WTC11 (cell line): ENCODE data around the gene CUTA.

Source experiments
- CREB1 ChIP-seq: sonication (generic); formaldehyde crosslinking; IDR thresholded peaks from 2 replicates; pipeline ENCODE4 v1.8.0; 2023; ENCODE audit warnings: mild to moderate bottlenecking, missing genetic modification reagents
- FOXK1 ChIP-seq: sonication (generic); formaldehyde crosslinking; IDR thresholded peaks from 2 replicates; pipeline ENCODE4 v1.8.0; 2022; ENCODE audit warnings: mild to moderate bottlenecking, moderate library complexity, missing genetic modification reagents
- KAT7 ChIP-seq: sonication (generic); formaldehyde crosslinking; IDR thresholded peaks from 2 replicates; pipeline ENCODE4 v1.8.1; 2023; ENCODE audit warnings: missing genetic modification reagents, mild to moderate bottlenecking, borderline replicate concordance
- NR3C1 ChIP-seq: sonication (generic); formaldehyde crosslinking; conservative IDR thresholded peaks from 2 replicates; pipeline ENCODE4 v1.8.1; 2023; ENCODE audit warnings: low read depth, mild to moderate bottlenecking, missing genetic modification reagents
- RORB ChIP-seq: fragments of 250-450 bp; sonication (Bioruptor Pico); IDR thresholded peaks from 2 replicates; pipeline ENCODE4 v1.9.0; 2021; ENCODE audit warnings: mild to moderate bottlenecking
- TF ChIP-seq, protein P1 (sequence below): fragments of 200-600 bp; IDR thresholded peaks from 2 replicates; pipeline ENCODE4 v1.8.0; 2022; ENCODE audit warnings: antibody characterized with exemption
- TF ChIP-seq, protein P2 (sequence below): sonication (generic); formaldehyde crosslinking; IDR thresholded peaks from 2 replicates; pipeline ENCODE4 v1.8.1; 2023; ENCODE audit warnings: mild to moderate bottlenecking, missing genetic modification reagents, moderate library complexity
- TF ChIP-seq, protein P3 (sequence below): sonication (generic); formaldehyde crosslinking; IDR thresholded peaks from 2 replicates; pipeline ENCODE4 v1.8.1; 2023; ENCODE audit warnings: mild to moderate bottlenecking, missing genetic modification reagents, borderline replicate concordance
- TF ChIP-seq, protein P4 (sequence below): sonication (generic); formaldehyde crosslinking; IDR thresholded peaks from 2 replicates; pipeline ENCODE4 v1.8.0; 2022; ENCODE audit warnings: mild to moderate bottlenecking, missing genetic modification reagents

DNA sequence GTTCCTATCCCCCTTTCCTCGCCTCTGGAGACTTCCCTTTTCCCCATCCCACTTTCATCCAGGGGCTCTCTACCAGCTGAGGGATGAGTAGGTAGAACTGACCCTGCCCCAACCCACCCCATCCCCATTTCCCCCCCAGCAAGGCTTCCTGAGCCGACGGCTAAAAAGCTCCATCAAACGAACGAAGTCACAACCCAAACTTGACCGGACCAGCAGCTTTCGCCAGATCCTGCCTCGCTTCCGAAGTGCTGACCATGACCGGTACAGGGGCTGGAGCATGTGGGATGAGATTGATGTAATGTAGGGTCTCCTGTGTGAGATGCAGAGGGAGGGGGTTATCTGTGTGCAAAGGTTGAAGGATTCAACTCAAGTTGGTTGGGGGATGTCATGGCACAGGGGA lies 14.6 kb upstream of the CUTA start:
- TF ChIP-seq, protein P1, sequence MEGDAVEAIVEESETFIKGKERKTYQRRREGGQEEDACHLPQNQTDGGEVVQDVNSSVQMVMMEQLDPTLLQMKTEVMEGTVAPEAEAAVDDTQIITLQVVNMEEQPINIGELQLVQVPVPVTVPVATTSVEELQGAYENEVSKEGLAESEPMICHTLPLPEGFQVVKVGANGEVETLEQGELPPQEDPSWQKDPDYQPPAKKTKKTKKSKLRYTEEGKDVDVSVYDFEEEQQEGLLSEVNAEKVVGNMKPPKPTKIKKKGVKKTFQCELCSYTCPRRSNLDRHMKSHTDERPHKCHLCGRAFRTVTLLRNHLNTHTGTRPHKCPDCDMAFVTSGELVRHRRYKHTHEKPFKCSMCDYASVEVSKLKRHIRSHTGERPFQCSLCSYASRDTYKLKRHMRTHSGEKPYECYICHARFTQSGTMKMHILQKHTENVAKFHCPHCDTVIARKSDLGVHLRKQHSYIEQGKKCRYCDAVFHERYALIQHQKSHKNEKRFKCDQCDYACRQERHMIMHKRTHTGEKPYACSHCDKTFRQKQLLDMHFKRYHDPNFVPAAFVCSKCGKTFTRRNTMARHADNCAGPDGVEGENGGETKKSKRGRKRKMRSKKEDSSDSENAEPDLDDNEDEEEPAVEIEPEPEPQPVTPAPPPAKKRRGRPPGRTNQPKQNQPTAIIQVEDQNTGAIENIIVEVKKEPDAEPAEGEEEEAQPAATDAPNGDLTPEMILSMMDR, result no peak
- TF ChIP-seq, protein P2, sequence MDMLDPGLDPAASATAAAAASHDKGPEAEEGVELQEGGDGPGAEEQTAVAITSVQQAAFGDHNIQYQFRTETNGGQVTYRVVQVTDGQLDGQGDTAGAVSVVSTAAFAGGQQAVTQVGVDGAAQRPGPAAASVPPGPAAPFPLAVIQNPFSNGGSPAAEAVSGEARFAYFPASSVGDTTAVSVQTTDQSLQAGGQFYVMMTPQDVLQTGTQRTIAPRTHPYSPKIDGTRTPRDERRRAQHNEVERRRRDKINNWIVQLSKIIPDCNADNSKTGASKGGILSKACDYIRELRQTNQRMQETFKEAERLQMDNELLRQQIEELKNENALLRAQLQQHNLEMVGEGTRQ (CRISPR knock-in tag), result no peak
- no peak for TF ChIP-seq RORB (CRISPR knock-in tag)
- no peak for TF ChIP-seq NR3C1 (CRISPR knock-in tag)
- TF ChIP-seq, protein P3, sequence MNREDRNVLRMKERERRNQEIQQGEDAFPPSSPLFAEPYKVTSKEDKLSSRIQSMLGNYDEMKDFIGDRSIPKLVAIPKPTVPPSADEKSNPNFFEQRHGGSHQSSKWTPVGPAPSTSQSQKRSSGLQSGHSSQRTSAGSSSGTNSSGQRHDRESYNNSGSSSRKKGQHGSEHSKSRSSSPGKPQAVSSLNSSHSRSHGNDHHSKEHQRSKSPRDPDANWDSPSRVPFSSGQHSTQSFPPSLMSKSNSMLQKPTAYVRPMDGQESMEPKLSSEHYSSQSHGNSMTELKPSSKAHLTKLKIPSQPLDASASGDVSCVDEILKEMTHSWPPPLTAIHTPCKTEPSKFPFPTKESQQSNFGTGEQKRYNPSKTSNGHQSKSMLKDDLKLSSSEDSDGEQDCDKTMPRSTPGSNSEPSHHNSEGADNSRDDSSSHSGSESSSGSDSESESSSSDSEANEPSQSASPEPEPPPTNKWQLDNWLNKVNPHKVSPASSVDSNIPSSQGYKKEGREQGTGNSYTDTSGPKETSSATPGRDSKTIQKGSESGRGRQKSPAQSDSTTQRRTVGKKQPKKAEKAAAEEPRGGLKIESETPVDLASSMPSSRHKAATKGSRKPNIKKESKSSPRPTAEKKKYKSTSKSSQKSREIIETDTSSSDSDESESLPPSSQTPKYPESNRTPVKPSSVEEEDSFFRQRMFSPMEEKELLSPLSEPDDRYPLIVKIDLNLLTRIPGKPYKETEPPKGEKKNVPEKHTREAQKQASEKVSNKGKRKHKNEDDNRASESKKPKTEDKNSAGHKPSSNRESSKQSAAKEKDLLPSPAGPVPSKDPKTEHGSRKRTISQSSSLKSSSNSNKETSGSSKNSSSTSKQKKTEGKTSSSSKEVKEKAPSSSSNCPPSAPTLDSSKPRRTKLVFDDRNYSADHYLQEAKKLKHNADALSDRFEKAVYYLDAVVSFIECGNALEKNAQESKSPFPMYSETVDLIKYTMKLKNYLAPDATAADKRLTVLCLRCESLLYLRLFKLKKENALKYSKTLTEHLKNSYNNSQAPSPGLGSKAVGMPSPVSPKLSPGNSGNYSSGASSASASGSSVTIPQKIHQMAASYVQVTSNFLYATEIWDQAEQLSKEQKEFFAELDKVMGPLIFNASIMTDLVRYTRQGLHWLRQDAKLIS (CRISPR knock-in tag), result no peak
- no peak for TF ChIP-seq CREB1 (CRISPR knock-in tag)
- TF ChIP-seq, protein P4, sequence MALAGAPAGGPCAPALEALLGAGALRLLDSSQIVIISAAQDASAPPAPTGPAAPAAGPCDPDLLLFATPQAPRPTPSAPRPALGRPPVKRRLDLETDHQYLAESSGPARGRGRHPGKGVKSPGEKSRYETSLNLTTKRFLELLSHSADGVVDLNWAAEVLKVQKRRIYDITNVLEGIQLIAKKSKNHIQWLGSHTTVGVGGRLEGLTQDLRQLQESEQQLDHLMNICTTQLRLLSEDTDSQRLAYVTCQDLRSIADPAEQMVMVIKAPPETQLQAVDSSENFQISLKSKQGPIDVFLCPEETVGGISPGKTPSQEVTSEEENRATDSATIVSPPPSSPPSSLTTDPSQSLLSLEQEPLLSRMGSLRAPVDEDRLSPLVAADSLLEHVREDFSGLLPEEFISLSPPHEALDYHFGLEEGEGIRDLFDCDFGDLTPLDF, result no peak
- no peak for TF ChIP-seq KAT7 (CRISPR knock-in tag)
- TF ChIP-seq FOXK1, result no peak
